PFSK-1 (cell line): ENCODE measurements around the gene MFSD6.

ENCODE experiments used
- FOXP2 ChIP-seq: optimal IDR thresholded peaks from 2 replicates; pipeline ENCODE3; 2011; ENCODE audit warnings: borderline replicate concordance, control low read depth, inconsistent platforms; ENCODE audit not compliant: insufficient read depth; ENCODE audit errors: extremely low read length, extremely low read depth
- POLR2AphosphoS5 ChIP-seq: IDR thresholded peaks from 2 replicates; pipeline ENCODE4 v1.6.1; 2012; ENCODE audit warnings: low read depth, mild to moderate bottlenecking, control low read depth, low read length, moderate library complexity
- REST ChIP-seq, 2 experiments: IDR thresholded peaks; 2 replicates each; pipeline versions ENCODE4 v1.6.1 to v1.8.0; 2011 to 2012; ENCODE audit warnings: low read depth in 2 of 2, low read length in 2 of 2, control low read depth in 1 of 2, inconsistent platforms in 1 of 2, mild to moderate bottlenecking in 1 of 2, moderate library complexity in 1 of 2; ENCODE audit not compliant: insufficient read depth in 1 of 2
- SIN3A ChIP-seq: IDR thresholded peaks from 2 replicates; pipeline ENCODE4 v1.6.1; 2012; ENCODE audit warnings: mild to moderate bottlenecking, low read length, moderate library complexity, borderline replicate concordance; ENCODE audit not compliant: insufficient read depth
- TAF1 ChIP-seq: IDR thresholded peaks from 2 replicates; pipeline ENCODE4 v1.6.1; 2012; ENCODE audit warnings: low read length, control low read depth, borderline replicate concordance; ENCODE audit not compliant: insufficient read depth

Gene MFSD6

GRCh38 chr2:190415794-190416775, 7.9 kb downstream of the MFSD6 start:
- TF ChIP-seq POLR2AphosphoS5 (no peak), SIN3A (no peak), REST (IDR thresholded peaks at IDR 0.05; ENCODE audit: insufficient read depth in 1 of 2, low read depth in 2 of 2, low read length in 2 of 2) (no peak), TAF1 (no peak), FOXP2 (no peak)

GRCh38 chr2:190417045-190417842, 9.1 kb downstream of the MFSD6 start:
- TF ChIP-seq POLR2AphosphoS5, result no peak

- TF ChIP-seq SIN3A (no peak), REST (IDR thresholded peaks at IDR 0.05; ENCODE audit: insufficient read depth in 1 of 2, low read depth in 2 of 2, low read length in 2 of 2) (no peak), FOXP2 (no peak), POLR2AphosphoS5 (no peak)
These were observed 10.6 kb downstream of the MFSD6 start for GRCh38 chr2:190418727-190419126.

- TF ChIP-seq REST (IDR thresholded peaks at IDR 0.05; ENCODE audit: insufficient read depth in 1 of 2, low read depth in 2 of 2, low read length in 2 of 2) (no peak), FOXP2 (no peak), TAF1 (no peak)
These were observed 12.6 kb downstream of the MFSD6 start for GRCh38 chr2:190420801-190421200.

- no peak for TF ChIP-seq FOXP2
- TF ChIP-seq TAF1, result no peak
- no peak for TF ChIP-seq POLR2AphosphoS5
- no peak for TF ChIP-seq REST (IDR thresholded peaks at IDR 0.05; ENCODE audit: insufficient read depth in 1 of 2, low read depth in 2 of 2, low read length in 2 of 2)
- TF ChIP-seq SIN3A, result no peak
These were observed 17.2 kb downstream of the MFSD6 start for GRCh38 chr2:190425221-190425866.
